Measurements from ENCODE around the gene PQBP1.

Gene PQBP1

DNA sequence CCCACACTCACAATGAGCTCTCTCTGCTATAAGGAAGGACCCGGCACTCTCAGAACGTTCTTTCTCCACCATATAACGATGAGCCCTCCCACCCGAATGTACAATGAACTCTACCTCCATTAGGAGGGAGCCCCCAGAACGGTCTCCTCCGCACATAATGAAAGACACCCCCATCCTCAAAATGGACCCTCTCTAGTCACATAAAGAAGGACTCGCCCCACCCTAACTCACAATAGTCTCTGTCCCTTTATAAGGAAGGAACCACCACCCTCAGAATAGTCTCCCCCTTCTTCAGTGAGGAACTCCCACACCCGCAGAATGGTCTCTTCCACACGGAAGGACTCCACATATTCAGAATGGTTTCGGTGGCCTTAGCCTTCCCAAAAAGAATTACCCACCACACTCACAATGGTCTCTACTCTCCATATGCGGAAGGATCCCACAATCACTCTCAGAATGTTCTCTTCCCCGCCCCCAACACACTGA, 13.2 kb downstream of the PQBP1 start:
- Mint-ChIP-seq H3K9me3 (no peaks in the 10 kb centered on the region), H3K27ac (peak overlapping the region; percentile 98)

DNA sequence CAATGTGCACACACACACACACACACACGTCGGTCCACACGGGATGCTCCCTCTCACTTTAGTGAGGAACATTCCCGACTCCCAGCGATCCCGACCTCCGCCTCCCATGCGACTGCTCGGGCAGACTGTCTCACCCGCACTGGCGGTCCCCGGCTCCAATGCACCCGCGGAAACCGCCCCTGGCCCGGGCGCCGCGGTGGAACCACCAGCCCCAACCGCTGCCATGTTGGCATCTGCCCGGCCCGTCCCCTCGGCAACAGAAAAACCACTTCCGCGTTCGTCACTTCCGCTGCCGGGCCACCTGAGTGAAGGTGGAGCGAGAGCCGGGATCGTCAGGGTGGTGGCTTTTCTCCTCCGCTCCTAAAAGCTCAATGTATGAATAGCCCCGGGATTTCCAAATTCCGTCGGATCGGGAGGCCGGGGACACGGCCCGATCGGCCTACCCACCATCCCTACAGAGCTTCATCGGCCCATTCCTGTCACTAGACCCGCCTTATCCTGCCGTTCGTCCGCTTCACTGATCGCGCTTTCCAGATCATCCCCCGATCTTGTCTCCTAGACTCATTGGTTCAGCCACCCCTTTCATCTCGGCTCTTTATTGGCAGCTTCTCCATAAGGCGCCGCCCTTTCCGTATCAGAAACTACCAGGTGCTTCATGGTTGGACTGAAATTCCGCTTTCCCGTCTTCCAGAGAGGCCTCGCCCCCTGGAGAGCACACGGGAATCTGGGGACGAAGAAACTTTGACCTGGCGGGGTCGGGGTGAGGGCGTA, 13.9 kb downstream of the PQBP1 start, which contains the start of gene SLC35A2:
Gene SLC35A2 (minus strand): TSS at position 235 of the 771 bp plus-strand sequence. CDS start 10 bp downstream, at position 225.
- Mint-ChIP-seq H3K36me3 (ENCODE audit: low read depth) (peaks cover 42% of the 10 kb centered on the region), H3K27me3 (ENCODE audit: low read depth) (no peaks in the 10 kb centered on the region), H3K4me3 (peak within 1 kb of the TSS; percentile 96), H3K4me1 (ENCODE audit: low read depth) (peaks cover 30% of the 10 kb centered on the region), H3K9me3 (no peaks in the 10 kb centered on the region), H3K27ac (peak within 1 kb of the TSS; percentile 98)

More for the DNA sequence above, 13.2 kb downstream of the PQBP1 start:
- H3K4me1 Mint-ChIP-seq (ENCODE audit: low read depth), result peaks cover 30% of the 10 kb centered on the region
- H3K36me3 Mint-ChIP-seq (ENCODE audit: low read depth), result peaks cover 37% of the 10 kb centered on the region
- H3K4me3 Mint-ChIP-seq, result peak overlapping the region; percentile 96
- no peaks in the 10 kb centered on the region for H3K27me3 Mint-ChIP-seq (ENCODE audit: low read depth)

DNA sequence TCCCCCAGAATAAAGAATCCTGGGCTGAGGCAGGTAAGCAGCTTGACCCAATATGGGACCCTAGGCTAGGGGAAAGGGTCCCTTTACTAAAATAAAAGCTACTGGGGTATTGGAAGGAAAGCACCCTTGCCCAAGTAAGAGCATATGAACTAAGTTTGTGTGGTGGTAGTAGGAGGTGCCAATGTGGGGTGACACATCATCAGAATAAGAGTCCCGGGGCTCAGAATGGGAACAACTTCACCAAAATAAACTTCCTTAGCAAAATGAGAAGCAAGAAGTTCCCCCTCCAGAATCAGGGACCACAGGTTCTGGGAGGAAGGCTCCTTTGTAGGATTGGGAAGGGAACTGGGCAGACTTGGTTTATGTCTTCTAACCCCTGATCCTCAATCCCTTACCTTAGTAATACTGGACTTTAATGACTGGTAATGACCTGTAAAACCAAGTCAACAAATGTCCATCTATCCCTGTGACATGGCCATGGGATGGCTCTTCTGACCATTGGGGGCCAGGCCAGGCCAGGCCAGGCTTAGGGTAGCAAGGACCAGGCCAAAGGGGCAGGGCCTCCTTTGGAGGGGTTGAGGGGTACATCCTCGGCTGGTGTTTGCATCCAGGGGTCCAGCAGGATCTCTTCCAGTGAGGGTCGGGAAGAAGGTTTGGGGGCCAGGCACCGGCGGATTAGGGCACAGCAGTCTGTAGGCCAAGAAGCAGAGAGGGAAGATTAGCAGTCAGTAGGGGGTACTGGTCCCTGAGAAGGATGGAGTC, 16.1 kb downstream of the PQBP1 start:
- Mint-ChIP-seq H3K27ac (peak overlapping the region; percentile 45), H3K9me3 (no peaks in the 10 kb centered on the region), H3K36me3 (ENCODE audit: low read depth) (peaks cover 56% of the 10 kb centered on the region), H3K4me1 (ENCODE audit: low read depth) (peaks cover 32% of the 10 kb centered on the region), H3K4me3 (peak overlapping the region; percentile 98), H3K27me3 (ENCODE audit: low read depth) (no peaks in the 10 kb centered on the region)

DNA sequence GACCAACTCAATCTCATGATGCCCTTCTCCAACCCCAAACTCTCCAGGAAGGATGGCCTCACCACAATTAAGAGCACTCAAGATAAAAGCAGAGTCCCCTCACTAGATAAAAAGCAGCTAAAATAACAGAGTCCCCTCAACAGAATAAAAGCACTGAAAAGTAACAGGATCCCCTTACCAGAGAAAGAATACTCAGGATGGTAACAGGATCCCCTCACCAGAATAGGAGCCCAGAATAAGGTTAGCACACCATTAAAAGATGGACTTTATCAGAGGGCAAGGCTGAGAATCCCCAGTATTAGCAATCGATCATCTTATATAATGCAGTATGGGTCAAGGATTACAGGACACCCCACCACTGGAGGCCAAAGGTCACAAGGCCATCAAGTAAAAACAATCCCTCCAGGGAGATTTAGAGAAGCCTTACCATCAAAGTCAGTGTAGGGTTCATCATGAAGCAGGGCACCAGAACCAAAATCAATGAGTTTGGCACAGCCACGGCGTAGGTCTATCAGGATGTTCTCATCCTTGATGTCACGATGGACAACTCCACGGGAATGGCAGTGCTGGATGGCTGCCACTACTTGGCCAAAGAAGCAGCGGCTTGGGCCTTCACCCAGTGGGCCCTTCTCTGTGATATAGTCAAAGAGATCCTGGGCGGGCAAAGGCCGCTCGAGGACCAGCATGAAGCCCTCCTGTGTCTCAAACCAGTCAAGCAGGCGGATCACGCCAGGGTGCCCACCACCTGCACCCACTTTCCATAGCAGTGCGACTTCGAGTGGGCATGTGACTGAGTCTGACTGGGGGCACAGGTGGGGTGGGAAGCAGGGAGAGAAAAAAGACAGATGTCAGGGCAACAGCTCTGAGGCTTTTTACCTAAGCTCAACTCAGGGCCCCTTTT, 17.1 kb downstream of the PQBP1 start:
- Mint-ChIP-seq H3K9me3 (no peaks in the 10 kb centered on the region), H3K27me3 (ENCODE audit: low read depth) (no peaks in the 10 kb centered on the region), H3K4me3 (peak overlapping the region; percentile 98), H3K4me1 (ENCODE audit: low read depth) (peaks cover 37% of the 10 kb centered on the region), H3K27ac (peak overlapping the region; percentile 31), H3K36me3 (ENCODE audit: low read depth) (peaks cover 59% of the 10 kb centered on the region)

DNA sequence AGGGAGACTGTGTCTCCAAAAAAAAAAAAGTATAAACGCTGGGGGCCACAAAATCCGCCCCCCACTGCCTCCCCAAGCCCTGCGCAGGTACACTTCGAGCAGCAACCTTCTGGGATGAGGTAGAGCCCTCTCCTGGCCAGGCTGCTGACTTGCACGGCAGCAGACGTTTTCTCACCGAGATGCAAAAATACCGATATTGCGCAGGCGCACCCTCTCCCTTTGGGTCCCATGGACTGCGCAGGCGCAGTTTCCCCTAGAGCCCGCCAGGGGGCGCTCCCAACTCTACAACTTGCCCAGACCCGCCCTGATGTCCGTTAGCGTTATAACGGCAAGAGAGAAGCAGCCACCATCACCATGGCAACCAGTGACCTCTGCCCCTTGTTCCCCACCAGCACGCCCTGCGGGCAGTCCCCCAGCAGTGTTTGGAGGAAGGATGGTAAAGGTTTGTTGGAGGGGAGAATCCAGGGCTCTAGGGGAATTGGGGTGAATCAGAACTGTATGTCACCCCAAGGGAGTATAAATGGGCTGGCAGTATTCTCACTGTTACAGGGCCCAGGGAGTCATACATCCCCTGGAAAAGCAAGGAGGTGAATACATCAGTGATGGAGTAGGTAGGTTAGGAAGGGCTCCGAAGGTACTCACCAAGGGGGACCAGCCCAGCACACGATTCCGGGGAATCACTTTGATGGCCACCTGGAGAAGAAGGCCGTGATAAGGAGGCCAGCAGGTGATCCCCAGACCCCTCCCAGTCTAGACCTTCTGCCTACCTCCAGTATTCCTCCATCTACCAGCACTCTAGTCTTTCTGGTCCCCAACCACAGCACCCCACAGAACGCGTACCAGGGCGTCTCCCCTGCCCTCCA, 19.6 kb downstream of the PQBP1 start:
- H3K27ac Mint-ChIP-seq, result peak overlapping the region; percentile 96
- H3K27me3 Mint-ChIP-seq (ENCODE audit: low read depth), result no peaks in the 10 kb centered on the region
- peaks cover 33% of the 10 kb centered on the region for H3K4me1 Mint-ChIP-seq (ENCODE audit: low read depth)
- H3K36me3 Mint-ChIP-seq (ENCODE audit: low read depth), result peaks cover 60% of the 10 kb centered on the region
- H3K4me3 Mint-ChIP-seq, result peak overlapping the region; percentile 98
- H3K9me3 Mint-ChIP-seq, result no peaks in the 10 kb centered on the region

DNA sequence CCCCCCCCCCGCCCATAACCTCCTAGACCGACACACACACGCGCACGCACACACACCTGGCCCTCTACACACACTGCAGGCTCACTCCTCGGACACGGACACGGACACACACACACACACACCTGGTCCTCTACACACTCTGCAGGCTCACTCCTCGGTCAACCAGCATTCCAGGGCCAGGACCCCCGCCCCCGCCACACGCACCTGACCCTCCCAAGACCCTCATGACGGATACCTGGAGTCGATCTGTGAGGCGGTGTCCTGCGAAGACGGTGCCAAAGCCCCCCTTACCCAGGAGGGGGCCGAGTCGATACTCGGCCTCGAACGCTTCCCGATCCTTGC, 20.5 kb downstream of the PQBP1 start:
- peak overlapping the region; percentile 95 for H3K27ac Mint-ChIP-seq
- peak overlapping the region; percentile 98 for H3K4me3 Mint-ChIP-seq
- H3K36me3 Mint-ChIP-seq (ENCODE audit: low read depth), result peaks cover 61% of the 10 kb centered on the region
- peaks cover 35% of the 10 kb centered on the region for H3K4me1 Mint-ChIP-seq (ENCODE audit: low read depth)
- no peaks in the 10 kb centered on the region for H3K9me3 Mint-ChIP-seq
- no peaks in the 10 kb centered on the region for H3K27me3 Mint-ChIP-seq (ENCODE audit: low read depth)

DNA sequence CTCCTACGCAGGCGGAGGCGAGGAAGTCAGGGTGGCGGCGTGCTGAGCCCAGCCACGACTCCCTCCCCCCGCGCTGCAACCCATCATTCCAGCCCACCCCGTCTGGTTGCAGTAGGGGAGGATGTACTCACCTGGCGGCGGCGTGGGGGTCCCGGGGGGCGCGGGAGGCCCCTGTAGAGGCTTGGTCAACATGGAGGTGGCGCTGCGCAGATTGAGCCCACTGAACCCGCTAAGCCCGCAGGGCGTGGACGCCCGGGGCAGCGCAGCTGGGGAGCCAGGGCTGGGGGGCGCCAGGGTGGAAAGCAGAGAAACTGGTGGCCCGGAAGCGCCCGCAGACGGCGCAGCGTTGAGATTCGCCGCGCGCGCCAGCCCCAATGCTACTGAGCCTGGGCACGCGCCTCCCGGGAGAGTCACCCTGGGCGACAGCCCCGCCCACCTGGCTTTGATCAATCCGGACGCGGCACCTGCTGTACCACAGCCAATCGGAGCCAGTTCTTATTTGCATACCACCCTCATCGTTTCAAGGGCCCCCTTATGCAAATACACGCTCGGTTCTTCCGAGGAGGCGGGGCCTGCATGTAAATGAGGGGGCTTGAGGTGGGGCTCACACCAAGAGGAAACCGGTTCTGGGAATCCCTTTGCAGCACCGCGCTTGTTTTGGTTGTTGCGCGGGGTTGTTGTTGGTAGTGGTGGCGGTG, 21.1 kb downstream of the PQBP1 start, which contains the start of gene PIM2:
Gene PIM2 (minus strand): TSS at position 382 of the 698 bp plus-strand sequence. CDS start 190 bp downstream, at position 192.
- peaks cover 57% of the 10 kb centered on the region for H3K36me3 Mint-ChIP-seq (ENCODE audit: low read depth)
- peak within 1 kb of the TSS; percentile 96 for H3K27ac Mint-ChIP-seq
- no peaks in the 10 kb centered on the region for H3K9me3 Mint-ChIP-seq
- no peaks in the 10 kb centered on the region for H3K27me3 Mint-ChIP-seq (ENCODE audit: low read depth)
- H3K4me3 Mint-ChIP-seq, result peak within 1 kb of the TSS; percentile 98
- peaks cover 35% of the 10 kb centered on the region for H3K4me1 Mint-ChIP-seq (ENCODE audit: low read depth)

DNA sequence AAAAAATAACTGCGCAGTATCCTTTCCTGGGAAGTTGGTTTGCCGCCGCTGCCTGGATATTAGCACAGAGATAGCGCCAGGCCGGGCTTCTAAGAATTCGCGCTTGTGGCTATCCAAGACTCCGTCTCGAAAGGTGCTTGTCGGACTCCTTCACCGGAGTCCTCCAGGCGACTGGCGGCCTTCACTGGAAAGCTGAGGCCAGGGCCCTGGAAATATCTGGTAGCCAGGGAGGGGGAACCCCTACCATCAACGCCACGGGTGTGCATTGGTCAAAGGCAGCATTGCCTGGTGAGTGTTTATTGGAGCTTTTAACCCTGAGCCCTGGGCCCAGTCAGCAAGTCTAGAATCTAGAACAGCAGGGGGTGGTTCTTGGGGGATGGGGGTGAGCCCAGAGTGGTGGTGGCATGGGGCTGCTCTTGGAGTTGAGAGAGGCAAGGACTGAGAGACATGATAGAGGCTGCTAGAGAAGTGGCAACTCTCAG, 21.7 kb downstream of the PQBP1 start:
- Mint-ChIP-seq H3K36me3 (ENCODE audit: low read depth) (peaks cover 57% of the 10 kb centered on the region), H3K27ac (peak overlapping the region; percentile 95), H3K4me1 (ENCODE audit: low read depth) (peaks cover 36% of the 10 kb centered on the region), H3K27me3 (ENCODE audit: low read depth) (no peaks in the 10 kb centered on the region), H3K9me3 (no peaks in the 10 kb centered on the region), H3K4me3 (peak overlapping the region; percentile 98)

DNA sequence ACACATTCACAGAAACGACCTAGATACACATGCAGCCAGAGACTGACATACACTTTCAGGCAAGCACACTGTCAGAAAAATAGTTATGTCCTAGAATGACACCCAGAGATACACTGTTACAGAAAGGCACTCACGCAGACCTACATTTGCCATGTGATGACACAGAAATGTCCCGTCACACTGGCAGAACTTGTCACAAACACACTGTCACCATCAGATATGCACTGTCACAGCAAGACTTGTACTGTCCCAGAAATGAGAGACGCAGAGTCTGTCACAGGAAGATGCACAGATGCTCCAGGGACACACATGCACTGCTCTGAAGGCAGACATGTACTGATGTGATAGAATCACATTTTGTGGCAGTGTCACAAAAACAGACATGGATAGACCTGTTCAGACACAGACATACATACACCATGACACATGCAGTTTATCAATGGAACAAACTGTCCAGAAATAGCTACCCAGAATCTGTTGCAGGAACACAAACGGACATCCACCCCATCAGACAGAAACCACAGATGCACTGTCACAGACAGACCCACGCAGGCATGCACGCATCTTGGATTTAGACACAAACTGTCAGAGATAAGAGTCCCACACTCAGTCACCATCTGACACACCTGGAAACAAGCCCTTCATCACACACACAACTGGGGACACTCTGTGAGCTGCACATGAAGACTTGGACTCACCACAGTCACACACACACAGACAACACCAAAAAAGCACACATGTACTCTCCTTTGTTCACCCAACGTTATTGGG, 22.4 kb downstream of the PQBP1 start:
- peaks cover 32% of the 10 kb centered on the region for H3K4me1 Mint-ChIP-seq (ENCODE audit: low read depth)
- H3K27me3 Mint-ChIP-seq (ENCODE audit: low read depth), result no peaks in the 10 kb centered on the region
- peak overlapping the region; percentile 95 for H3K27ac Mint-ChIP-seq
- H3K4me3 Mint-ChIP-seq, result peak overlapping the region; percentile 98
- H3K36me3 Mint-ChIP-seq (ENCODE audit: low read depth), result peaks cover 52% of the 10 kb centered on the region
- H3K9me3 Mint-ChIP-seq, result no peaks in the 10 kb centered on the region

DNA sequence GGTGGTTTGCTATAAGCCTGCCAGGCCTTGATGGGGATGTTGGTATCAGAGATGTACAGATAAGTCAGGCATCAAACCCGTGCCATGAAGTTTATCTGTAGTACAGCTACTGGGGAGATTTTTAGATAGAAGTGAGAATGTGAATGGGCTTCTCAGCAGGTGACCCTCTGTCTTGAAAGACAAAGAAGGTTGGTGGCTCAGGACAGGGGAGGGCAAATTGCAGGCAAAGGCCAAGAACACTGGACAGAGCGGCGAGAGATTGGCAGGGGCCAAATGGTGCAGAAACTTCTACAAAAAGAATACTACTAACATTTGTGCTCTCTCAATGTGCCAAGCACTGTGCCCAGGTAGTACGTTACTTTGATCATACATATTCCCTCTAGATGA, 23.0 kb downstream of the PQBP1 start:
- no peaks in the 10 kb centered on the region for H3K9me3 Mint-ChIP-seq
- peak overlapping the region; percentile 95 for H3K27ac Mint-ChIP-seq
- peak overlapping the region; percentile 98 for H3K4me3 Mint-ChIP-seq
- peaks cover 34% of the 10 kb centered on the region for H3K4me1 Mint-ChIP-seq (ENCODE audit: low read depth)
- peaks cover 48% of the 10 kb centered on the region for H3K36me3 Mint-ChIP-seq (ENCODE audit: low read depth)
- no peaks in the 10 kb centered on the region for H3K27me3 Mint-ChIP-seq (ENCODE audit: low read depth)

DNA sequence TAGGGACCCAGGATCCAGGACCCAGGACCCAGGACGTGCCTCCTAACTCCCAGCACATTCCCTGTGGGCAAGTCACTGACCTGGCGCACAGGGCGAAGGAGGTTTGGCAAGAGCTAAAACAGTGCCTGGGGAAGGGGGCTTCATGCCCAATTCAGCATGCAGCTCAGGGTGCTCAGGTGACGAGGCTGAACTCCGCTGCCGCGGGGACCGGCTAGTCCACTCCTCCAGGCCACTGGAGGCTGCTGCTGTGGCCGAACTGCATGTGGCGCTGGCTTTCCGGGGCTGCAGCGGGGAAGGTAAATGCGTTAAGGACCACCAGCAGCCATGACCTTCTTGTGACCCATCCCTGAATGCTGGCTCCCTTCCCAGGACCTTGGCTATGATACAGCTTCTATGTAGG, 26.0 kb downstream of the PQBP1 start:
- H3K4me1 Mint-ChIP-seq (ENCODE audit: low read depth), result peaks cover 39% of the 10 kb centered on the region
- no peaks in the 10 kb centered on the region for H3K27me3 Mint-ChIP-seq (ENCODE audit: low read depth)
- no peak overlapping the region for H3K4me3 Mint-ChIP-seq
- H3K9me3 Mint-ChIP-seq, result no peaks in the 10 kb centered on the region
- H3K27ac Mint-ChIP-seq, result no peak overlapping the region
- peaks cover 30% of the 10 kb centered on the region for H3K36me3 Mint-ChIP-seq (ENCODE audit: low read depth)

DNA sequence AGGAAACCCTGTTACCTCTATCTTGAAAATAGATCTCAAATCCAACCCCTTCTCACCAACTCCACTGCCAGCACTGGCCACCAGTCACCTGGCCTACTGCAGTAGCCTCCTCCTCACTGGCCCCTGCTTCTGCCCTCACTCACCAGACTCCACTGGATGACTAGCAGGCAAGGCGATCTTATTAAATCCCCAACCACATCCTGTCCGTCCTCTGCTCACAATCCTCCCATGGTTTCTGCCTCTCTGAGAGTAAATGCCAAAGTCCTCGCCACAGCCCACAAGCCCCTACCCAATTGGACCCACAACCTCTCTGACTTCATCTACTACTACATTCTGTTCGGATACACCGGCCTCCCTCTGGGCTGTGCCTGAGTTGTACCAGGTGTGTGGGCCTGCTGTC, 26.5 kb downstream of the PQBP1 start:
- peak overlapping the region; percentile 68 for H3K27ac Mint-ChIP-seq
- H3K4me1 Mint-ChIP-seq (ENCODE audit: low read depth), result peaks cover 38% of the 10 kb centered on the region
- peaks cover 30% of the 10 kb centered on the region for H3K36me3 Mint-ChIP-seq (ENCODE audit: low read depth)
- no peaks in the 10 kb centered on the region for H3K9me3 Mint-ChIP-seq
- no peaks in the 10 kb centered on the region for H3K27me3 Mint-ChIP-seq (ENCODE audit: low read depth)
- no peak overlapping the region for H3K4me3 Mint-ChIP-seq

All from T-helper 1 cell treated with Interleukin-12 subunit alpha and Interleukin-12 subunit beta and Interleukin-4 antibody, amounts not matched to agents 30 μg/mL and 1 μg/mL, for 36 hours (primary cell).